ENCODE data around the gene GPR62. TPM values are rescaled to one million over a fixed set of nuclear protein-coding genes. Genes with fewer than 3 reads are reported as not detected.

Gene GPR62
- total RNA-seq, 1 experiment from 2014 or later, result not detected

DNA sequence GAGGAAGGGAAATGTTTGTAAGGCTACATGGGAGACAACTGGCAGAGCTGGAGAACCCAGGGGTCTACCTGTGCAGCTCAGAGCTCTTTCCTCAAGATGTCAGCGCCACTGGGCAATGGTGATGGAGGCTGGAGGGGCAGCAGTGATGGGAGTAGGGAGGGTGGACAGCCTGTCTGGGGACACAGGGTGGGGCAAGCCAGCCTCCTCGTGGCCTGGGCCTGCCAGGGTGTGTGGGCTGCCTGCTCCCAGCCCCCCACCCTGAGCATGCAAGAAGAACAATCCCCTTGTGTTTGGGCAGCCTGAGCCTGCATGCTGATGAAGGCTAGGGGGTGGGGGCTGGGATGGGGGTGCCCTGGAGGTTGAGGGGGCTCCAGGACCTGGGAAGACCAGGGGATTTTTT is 10.8 kb downstream of the GPR62 start:
- Mint-ChIP-seq H3K9me3 (ENCODE audit: unreplicated experiment) (no peaks in the 10 kb centered on the region), H3K4me1 (ENCODE audit: low read depth, unreplicated experiment) (peaks cover 20% of the 10 kb centered on the region), H3K4me3 (ENCODE audit: unreplicated experiment) (peak overlapping the region; percentile 86), H3K36me3 (ENCODE audit: insufficient read depth, unreplicated experiment) (peaks cover 12% of the 10 kb centered on the region), H3K27ac (ENCODE audit: unreplicated experiment) (peak overlapping the region; percentile 77), H3K27me3 (ENCODE audit: insufficient read depth, unreplicated experiment) (no peaks in the 10 kb centered on the region)
- no peaks in the 10 kb centered on the region for H3K27me3 ChIP-seq (replicated peaks; ENCODE audit: control insufficient read depth, insufficient read depth, low read length)
- peaks cover 13% of the 10 kb centered on the region for H3K4me1 ChIP-seq
- ChIA-PET CTCF (no interaction called here), POLR2A (no interaction called here)
- TF ChIP-seq, protein P1, sequence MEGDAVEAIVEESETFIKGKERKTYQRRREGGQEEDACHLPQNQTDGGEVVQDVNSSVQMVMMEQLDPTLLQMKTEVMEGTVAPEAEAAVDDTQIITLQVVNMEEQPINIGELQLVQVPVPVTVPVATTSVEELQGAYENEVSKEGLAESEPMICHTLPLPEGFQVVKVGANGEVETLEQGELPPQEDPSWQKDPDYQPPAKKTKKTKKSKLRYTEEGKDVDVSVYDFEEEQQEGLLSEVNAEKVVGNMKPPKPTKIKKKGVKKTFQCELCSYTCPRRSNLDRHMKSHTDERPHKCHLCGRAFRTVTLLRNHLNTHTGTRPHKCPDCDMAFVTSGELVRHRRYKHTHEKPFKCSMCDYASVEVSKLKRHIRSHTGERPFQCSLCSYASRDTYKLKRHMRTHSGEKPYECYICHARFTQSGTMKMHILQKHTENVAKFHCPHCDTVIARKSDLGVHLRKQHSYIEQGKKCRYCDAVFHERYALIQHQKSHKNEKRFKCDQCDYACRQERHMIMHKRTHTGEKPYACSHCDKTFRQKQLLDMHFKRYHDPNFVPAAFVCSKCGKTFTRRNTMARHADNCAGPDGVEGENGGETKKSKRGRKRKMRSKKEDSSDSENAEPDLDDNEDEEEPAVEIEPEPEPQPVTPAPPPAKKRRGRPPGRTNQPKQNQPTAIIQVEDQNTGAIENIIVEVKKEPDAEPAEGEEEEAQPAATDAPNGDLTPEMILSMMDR (IDR thresholded peaks at IDR 0.05; ENCODE audit: insufficient read depth in 1 of 2, low read depth in 1 of 2, low read length in 1 of 2, severe bottlenecking in 1 of 2, unreplicated experiment in 1 of 2), result no peak
- no peaks in the 10 kb centered on the region for H3K36me3 ChIP-seq (ENCODE audit: control insufficient read depth, insufficient read depth, low read length)
- DNase-seq, result no peak
- intact Hi-C loops (cut with micrococcal nuclease; ENCODE audit: unreplicated experiment), result no loop called here
- H3K4me3 ChIP-seq (ENCODE audit: low read depth, low read length), result no peak overlapping the region
- BruUV-seq (replicated peaks), result no TSS peak
- H3K9me3 ChIP-seq, result no peaks in the 10 kb centered on the region

DNA sequence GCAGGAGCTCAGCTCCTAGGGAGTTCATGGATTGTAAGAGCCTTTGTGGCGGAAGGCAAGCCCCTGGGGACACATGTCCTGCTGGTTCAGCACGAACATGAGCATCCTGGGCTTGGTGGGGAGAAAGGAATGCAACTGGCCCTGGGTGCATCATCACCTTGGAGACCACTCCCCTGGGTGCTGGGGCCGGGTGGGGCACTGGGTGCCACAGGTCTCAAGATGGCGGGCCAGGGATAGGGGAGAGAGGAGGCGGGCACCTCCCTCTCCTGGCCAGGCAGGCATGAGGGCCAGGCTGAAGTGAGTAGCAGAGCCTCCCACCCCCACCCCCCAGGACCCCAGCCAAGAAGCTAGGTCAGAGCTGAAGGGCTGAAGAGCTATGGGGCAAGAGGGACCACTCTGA is 11.3 kb downstream of the GPR62 start:
- no peak for DNase-seq
- CTCF ChIA-PET, result no interaction called here
- H3K4me1 ChIP-seq, result peaks cover 13% of the 10 kb centered on the region
- no TSS peak for BruUV-seq (replicated peaks)
- POLR2A ChIA-PET, result interaction anchor here (1.6 kb wide), 1 partner anchor 16 kb away, joined by 9 read pairs; the partner anchor contains the start of gene ACY1
- peak overlapping the region; percentile 52 for H3K4me3 ChIP-seq (ENCODE audit: low read depth, low read length)
- Mint-ChIP-seq H3K9me3 (ENCODE audit: unreplicated experiment) (no peaks in the 10 kb centered on the region), H3K27ac (ENCODE audit: unreplicated experiment) (peak overlapping the region; percentile 77), H3K27me3 (ENCODE audit: insufficient read depth, unreplicated experiment) (no peaks in the 10 kb centered on the region), H3K4me3 (ENCODE audit: unreplicated experiment) (peak overlapping the region; percentile 86), H3K36me3 (ENCODE audit: insufficient read depth, unreplicated experiment) (peaks cover 12% of the 10 kb centered on the region), H3K4me1 (ENCODE audit: low read depth, unreplicated experiment) (peaks cover 20% of the 10 kb centered on the region)
- TF ChIP-seq, protein P1 (IDR thresholded peaks at IDR 0.05; ENCODE audit: insufficient read depth in 1 of 2, low read depth in 1 of 2, low read length in 1 of 2, severe bottlenecking in 1 of 2, unreplicated experiment in 1 of 2), result no peak
- H3K27me3 ChIP-seq (replicated peaks; ENCODE audit: control insufficient read depth, insufficient read depth, low read length), result no peaks in the 10 kb centered on the region
- intact Hi-C loops (cut with micrococcal nuclease; ENCODE audit: unreplicated experiment), result no loop called here
- H3K36me3 ChIP-seq (ENCODE audit: control insufficient read depth, insufficient read depth, low read length), result no peaks in the 10 kb centered on the region
- no peaks in the 10 kb centered on the region for H3K9me3 ChIP-seq

DNA sequence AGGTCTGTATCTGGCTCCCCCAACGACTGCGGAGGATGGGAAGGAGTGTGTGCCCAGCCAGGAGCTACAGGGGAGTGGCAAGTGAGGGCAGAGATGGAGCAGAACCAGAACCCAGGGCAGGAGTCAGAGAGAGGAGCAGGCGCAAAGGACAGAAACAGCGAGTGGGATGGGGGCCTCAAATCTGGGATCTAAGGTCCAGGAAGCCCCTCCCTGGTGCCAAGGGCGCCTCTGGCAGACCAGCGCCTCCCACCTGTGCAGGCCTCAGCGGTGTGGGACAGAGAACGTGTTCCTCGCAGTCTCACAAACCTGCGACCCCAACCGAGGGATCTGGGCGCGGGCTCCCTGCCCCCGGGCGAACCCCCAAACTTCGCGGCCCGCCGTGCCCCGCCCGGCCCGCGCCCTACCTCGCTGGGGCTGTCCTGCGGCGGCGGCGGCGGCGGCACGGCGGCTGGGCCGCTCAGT is 11.8 kb downstream of the GPR62 start:
- CTCF ChIA-PET, result interaction anchor here (1.5 kb wide), 1 partner anchor 16 kb away, joined by 8 read pairs; the partner anchor contains the start of gene ACY1
- Histone ChIP-seq H3K27me3 (replicated peaks; ENCODE audit: control insufficient read depth, insufficient read depth, low read length) (no peaks in the 10 kb centered on the region), H3K9me3 (no peaks in the 10 kb centered on the region), H3K4me1 (peaks cover 13% of the 10 kb centered on the region), H3K4me3 (ENCODE audit: low read depth, low read length) (peak overlapping the region; percentile 52), H3K36me3 (ENCODE audit: control insufficient read depth, insufficient read depth, low read length) (no peaks in the 10 kb centered on the region)
- Mint-ChIP-seq H3K36me3 (ENCODE audit: insufficient read depth, unreplicated experiment) (peaks cover 12% of the 10 kb centered on the region), H3K9me3 (ENCODE audit: unreplicated experiment) (no peaks in the 10 kb centered on the region), H3K4me1 (ENCODE audit: low read depth, unreplicated experiment) (peaks cover 20% of the 10 kb centered on the region), H3K27me3 (ENCODE audit: insufficient read depth, unreplicated experiment) (no peaks in the 10 kb centered on the region), H3K4me3 (ENCODE audit: unreplicated experiment) (peak overlapping the region; percentile 86), H3K27ac (ENCODE audit: unreplicated experiment) (peak overlapping the region; percentile 77)
- no TSS peak for BruUV-seq (replicated peaks)
- TF ChIP-seq, protein P1 (IDR thresholded peaks at IDR 0.05; ENCODE audit: insufficient read depth in 1 of 2, low read depth in 1 of 2, low read length in 1 of 2, severe bottlenecking in 1 of 2, unreplicated experiment in 1 of 2), result no peak
- intact Hi-C loops (cut with micrococcal nuclease; ENCODE audit: unreplicated experiment), result loop anchor here (1.0 kb wide), 1 partner anchor 25 kb away; the partner anchor contains the start of gene PARP3
- POLR2A ChIA-PET, result interaction anchor here (0.6 to 1.6 kb wide), 2 partner anchors 16 to 250 kb away, joined by 4 to 9 read pairs; partner anchors contain the start of gene ACY1
- DNase-seq, result no peak

All from Caco-2 (cell line).